Activated T-helper 9 cell treated with anti-CD3 and anti-CD28 coated beads, Interleukin-2, amount 50 U/mL, for 16 hours (primary cell): ENCODE measurements around the gene CD34.
"Not testable (repeated sequence)": the region's sequence is repeated elsewhere in the genome, so short reads cannot be mapped to it uniquely, and the experiment has no call there.

Source experiments
- DNase-seq: peaks from one replicate; pipeline ENCODE4 v3.0.0-alpha.2; 2020; ENCODE audit warnings: low read depth

Gene CD34

DNA sequence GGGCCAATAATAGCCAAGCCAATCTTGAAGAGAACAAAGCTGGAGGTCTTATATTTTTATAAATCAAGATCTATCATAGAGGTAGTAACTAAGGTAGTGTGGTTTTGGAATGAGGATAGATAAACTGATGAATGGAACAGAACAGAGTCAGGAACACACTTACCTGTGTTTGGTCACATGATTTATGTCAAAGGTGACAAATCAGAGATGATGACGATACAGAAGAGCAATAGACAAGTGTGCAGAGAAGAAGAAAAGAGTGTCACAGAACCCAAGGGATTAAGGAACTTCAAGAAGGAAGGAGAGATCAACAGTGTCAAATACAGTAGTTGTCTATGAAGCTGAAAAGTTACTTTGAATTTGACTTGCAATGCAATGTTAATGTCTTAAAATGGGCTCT is 16.1 kb upstream of the CD34 start:
- DNase-seq = no peak

DNA sequence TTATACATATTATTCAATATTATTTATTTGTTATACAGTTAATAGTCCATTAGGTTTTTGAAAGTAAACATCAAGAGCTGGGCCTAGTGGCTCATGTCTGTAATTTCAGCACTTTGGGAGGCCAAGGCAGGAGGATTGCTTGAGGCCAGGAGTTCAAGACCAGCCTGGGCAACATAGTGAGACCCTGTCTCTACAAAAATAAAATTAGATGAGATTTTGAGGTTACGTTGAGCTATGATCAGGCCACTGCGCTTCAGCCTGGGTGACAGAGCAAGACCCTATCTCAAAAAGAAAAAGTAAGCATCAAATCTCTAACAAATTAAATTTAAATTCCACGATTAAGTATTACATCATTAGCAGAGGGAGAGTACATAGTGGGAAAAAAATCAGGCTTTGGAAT is 15.0 kb upstream of the CD34 start:
- DNase-seq = not testable (repeated sequence)

DNA sequence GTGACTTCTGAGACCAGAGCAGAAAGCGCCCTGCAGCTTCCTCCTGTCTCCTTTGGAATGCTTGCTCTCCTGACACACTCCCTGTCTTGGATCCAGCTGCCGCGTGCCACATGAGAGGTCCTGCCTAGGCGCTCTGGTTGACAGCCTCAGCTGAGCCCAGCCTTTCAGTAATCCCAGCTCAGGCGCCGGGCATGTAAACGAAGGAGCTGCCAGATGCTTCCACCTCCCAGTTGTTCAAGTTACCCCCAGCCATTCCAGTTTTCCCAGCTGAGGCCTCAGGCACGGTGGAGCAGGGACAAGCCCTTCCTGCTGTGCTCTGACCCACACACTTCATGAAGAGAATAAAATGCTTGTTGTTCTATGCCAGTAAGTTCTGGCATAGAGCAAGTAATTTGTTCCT is 14.3 kb upstream of the CD34 start:
- no peak for DNase-seq

DNA sequence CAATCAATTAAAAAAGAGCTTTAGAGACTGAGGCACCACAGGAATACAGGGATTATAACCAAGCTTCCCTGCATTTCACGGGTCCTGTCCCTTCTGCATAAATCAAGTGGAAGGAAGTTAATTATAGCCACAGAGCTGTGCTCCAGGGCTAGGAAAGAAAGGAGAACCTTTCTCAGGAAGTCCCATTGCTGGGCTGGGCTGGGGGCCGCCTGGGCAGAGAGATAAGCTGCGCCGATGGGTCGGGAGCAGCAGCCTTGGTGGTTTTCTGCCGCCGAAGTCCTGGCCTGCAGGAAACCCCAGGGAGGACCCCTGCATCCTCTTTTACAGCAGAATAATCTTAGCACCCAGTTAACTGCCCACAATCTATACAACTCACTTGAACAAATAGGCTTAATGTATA is 12.6 kb upstream of the CD34 start:
- DNase-seq = no peak

DNA sequence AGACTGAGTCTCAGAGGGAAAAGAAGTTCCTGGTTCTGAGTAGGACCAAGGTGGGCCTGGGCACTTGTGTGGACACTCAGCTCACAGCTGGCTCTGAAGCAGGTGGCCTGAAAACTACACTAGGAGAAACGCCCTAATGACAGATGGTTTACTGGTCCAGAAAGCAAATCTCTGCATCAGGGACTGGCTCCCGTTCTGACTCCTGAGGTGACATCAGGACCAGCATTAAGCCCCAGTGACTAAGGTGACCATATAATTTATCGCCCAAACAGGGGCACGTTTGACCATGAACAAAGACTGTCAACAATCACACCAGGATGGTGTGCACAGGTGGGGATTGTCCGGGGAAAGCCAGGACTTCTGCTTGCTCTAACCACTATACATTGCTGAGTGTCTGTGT is 12.2 kb upstream of the CD34 start:
- no peak for DNase-seq

DNA sequence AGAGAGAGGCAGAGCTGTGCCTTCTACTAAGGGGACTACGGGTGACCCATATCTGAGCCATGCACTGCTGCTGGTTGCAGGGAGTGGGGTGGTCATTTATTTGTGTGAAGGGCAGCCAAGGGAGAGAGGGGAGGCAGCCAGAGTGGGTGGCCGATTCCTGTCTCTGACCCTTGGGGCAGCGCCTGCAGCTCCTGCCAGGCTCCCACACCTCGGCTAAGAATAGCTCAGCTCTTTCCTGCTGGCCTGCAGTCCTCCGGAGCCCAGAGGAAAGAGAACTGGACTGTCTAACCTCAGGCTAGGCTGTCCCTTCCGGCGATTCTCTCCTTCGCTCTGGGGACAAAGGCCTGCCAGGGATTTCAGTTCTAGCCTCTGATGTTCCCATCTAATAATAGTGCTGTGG is 11.6 kb upstream of the CD34 start:
- DNase-seq = no peak

DNA sequence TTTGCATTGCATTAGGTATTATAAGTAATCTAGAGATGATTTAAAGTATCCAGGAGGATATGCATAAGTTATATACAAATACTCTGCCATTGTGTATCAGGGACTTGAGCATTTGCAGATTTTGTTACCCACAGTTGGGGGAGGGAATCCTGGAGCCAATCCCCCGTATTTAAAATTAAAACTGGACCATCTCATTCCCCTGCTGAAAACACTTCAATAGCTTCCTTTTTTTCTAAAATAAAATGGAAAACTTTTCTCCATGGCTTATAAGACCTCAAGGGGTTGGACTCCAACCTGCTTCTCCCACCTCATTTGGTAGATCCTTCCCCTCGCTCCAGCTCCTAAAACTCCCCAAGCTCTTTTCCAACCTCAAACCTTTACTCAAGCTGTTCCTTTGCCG is 10.4 kb upstream of the CD34 start:
- no peak for DNase-seq

DNA sequence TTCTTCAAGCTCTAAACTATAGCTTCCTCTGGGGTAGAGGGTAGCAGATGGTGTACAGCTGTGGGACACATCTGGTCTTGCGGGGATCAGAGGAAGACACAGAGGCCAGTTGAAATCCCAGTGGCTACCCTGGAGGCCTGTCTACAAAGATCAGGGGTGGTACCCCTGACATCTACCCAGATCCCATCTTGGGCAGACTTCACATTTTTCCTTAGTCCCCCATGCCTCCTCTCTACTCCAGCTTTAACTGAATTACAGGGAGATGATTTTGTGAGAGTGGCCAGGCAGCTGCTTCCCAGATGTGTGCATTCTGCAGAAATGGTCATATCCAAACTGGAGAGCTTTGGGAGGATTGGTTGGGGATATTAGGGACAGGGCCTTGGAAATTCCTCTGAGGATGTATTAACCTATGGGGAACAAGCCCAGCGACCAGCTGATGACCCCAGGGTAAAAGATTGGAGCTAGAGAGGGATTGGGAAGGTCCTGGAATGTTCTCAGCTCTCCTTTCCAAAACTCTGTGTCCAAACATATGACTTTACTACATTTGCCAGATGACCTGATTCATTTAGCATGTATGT is 9.6 kb upstream of the CD34 start:
- no peak for DNase-seq

DNA sequence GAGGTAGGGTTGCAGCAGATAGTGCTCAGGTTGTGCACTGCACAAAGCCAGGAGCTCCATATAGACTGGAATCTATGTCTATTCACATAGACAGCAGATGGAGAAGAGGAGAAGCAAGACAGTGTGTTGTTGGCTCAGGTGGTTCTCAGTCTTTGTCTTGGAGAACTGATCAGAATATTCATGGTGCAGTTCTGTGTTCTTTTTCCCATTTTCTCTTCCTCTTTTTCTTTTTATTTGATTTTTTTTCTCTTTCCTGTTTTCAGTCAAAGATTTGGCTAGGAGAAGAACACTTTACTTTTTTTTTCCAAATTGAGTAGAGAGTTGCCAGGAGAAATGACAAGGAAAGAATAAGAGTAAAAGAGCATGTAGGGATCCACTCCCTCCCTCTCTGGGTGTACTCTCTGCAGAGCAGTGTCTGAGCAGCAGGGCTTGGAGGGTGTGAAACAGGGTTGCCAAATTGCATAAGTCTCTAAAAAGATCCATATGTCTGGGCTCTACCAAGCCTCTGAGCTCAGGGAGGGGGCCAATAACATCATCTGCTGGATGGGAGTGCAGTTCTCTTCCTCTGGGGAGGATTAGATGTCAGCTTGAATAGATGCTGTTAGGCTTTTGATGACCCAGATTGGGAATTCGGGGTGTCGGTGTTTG is 8.7 kb upstream of the CD34 start:
- no peak for DNase-seq

DNA sequence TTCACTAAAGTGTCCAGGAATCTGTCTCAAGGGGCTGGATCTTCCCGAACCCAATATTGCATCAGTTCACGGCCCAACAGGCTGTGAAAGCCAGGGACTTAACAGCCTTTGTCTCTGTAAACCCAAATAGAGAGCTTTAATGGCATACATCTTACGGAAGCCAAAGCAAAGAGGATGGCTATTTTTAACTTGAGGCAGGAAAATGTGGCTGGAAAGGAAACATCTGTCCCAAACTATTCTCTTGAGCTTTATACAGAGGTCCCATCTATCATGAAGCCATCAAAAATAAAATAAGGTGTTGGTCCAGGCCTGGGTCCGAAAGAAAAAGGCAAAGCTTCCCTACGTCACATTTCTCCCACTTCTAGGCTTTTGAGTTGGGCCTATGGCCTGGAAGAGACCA is 7.7 kb upstream of the CD34 start:
- DNase-seq = no peak

DNA sequence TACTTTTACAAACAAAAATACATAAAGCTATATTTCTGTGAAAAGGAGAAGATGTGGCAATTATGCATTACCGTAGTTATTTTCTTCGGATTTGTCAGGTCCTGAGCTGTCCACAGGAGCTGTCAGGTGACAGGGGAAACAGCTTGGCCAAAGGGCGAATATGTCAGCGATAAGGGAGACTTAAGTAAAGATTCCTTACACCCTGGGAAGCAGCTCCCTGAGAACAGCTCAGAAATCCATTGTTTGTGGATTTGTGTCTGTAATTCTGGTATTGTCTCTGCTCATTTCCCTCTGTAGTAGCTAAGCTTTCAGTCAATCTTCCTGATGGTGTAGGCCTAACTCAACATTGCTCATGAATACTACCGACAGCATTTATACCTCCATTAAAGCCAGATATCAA is 7.1 kb upstream of the CD34 start:
- DNase-seq = no peak

DNA sequence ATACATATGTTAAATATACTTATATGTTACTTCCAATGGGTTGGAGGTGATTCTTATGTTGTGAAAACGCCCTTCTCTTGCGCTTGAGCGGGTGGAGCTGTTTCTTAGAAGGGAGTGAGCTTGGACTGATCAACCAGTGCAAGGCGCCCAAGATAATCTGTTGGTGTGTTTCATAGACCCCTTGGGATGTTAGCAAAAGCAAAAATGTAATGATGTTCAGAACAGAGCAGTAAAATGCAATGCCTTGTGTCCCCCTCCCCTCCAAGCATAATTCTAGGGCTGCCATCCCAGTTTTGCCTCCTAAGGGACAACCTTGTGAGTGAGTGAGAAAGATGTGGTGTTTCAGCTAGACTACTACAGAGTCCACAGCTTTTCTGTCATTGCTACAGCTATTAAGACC is 6.2 kb upstream of the CD34 start:
- DNase-seq = no peak

DNA sequence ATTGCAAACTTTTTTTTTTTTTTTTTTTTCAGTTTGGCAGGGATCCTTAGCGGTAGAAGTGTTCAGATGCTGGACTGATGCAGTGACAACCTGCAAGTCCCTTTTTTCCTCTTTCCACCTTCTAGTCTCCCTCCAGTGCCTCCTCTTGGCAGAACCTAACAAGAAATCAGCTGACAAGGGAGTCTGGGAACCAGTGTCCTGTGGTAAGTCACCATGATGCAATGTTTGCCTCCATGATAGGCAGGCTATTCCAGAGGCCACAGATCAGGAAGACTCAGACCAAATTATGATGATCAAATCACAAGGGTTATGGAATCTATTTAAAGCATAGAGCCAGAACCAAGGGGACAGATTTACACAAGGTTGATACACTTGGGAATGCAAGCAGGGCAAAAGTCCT is 3.0 kb upstream of the CD34 start:
- no peak for DNase-seq

DNA sequence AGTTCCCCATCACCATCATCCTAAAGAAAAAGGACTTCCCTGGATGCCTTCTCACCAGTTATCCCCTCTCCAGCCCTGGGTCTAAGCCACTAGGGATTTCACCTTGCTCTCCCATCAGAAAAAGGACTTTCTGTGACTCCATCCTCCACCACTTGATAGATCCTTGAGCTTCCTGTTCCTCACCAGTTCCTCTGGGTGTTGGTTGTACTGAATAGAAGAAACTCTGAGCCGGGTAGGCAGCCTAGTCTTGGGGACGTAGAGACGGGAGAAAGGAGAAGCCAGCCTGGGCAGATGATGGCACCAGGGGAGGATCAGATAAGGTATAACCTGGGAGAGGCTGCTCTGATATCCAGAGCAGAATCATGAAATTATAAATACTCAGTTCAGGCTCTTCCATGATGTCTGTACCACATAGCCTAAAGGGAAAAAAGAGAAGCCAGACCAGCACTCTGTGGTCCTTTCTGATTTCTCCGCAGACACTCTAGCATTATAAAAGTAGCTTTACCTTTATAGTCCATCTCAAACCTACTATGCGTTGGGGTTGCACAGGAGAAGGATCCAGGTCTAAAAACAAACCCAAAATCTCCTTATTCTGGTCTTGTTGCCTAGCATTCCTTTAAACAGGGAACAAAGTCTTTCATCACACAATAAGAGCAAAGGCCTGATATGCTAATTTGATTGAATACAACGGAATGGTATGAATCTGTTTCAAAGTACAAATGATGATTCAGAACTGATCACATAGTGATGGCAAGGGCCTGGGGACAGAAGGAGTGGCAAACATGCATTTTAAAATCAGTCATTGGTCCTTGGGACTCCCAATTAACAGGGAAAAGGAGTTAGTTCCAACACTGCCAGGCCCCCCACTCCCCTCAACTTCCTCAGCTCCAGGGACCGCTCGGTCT is 1.2 kb upstream of the CD34 start:
- no peak for DNase-seq

DNA sequence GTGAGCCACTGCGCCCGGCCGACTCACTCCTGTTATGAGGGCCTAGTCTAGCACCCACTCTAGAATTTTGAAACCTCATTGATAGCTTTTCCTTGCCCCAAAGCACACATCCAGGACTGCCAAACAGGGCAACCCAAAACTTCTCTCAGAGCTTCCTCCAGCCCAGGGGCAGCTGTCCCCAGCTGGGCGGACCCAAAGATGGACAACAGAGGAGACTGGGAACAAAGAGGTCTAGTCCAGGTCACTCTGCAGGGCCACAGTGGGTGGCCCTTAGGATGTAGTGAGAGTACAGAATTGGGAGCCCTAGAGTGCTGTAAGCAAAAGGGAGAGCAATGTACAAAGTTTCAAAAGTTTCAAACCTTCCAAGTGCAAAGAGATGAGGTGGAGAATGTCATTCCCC is 1.2 kb downstream of the CD34 start:
- no peak for DNase-seq

DNA sequence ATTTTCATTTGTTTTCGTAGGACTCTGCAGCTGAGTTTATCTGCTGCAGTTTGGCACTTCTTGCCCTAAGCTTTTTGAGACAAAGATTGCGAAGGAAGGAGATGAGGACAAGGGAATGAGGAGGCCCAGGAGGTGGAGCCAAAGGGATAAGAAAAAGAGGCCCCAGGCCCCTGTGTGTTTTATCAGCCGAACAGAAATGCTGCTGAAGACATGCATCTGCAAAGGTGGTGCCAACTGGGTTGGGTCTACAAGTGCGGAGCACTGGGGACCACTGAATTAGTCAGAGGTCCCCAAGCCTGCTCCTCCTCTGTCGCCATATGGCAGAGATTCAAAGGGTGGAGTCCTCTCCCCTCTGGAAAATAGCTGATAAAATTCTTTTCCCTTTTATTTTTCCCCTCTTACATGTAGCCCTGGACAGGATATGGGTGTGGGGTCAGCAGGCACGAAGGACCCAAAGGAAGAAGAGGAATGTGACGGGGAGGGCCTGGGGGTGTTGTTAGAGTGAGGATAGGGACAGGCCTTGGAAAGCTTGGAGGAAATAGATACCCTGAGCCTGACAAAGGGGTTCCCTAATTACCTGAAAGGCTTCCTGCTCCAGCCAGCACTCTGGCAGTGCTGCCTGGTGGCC is 2.7 kb downstream of the CD34 start:
- DNase-seq = no peak

DNA sequence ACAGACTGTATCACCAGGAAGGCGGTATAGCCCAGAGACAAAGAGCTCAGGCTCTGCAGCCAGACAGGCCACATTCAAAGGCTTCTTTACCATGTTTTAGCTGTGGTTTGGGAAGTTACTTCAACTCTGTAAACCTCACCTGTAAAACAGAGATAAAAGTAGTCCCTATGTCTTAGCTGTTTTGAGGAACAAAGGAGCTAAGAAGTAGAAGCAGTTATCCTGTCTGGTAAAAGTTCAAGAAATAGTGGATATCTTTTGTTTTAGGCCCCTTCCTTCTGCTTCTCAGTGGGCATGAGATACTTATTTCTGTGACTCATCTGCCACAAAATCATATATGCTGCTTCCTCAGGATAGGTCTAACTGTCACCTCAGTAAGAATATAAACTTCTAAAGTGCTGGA is 6.5 kb downstream of the CD34 start:
- DNase-seq = no peak

DNA sequence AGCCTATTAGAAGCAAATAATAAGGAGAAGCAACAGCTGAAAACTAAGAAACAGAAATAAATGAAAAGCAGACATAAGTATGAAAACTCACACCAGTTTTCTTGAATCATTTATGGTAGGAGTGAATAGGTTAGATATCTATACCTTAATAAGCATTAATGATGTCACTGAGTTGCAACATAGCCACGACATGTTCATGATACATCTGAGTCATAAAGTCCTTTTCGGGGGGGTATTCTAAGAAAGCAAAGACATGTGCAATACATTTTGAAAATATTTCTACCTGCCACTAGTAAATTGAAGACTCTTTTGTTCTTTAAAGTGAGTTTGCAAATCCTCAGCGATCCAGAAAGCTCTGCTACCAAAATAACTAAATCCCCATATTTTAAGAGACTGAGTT is 7.2 kb downstream of the CD34 start:
- DNase-seq = no peak

DNA sequence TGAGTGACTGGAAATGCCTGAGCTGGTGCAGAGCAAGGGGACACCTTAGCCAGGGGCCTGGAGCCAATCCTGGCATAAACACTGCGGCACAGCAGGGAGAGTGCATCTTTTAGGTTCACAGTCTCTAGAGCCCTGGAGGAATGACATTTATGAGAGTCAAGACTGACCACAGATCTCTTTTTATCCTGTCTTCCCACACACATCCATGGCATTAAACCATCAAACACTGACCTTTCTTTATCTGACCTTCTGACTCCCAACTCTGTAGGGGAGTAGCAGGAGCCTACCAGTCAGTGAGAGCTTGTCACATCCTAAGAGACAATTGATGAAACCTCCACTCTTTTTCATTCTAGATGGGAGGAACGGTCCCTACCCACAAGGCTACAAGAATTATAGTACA is 7.9 kb downstream of the CD34 start:
- DNase-seq = no peak

DNA sequence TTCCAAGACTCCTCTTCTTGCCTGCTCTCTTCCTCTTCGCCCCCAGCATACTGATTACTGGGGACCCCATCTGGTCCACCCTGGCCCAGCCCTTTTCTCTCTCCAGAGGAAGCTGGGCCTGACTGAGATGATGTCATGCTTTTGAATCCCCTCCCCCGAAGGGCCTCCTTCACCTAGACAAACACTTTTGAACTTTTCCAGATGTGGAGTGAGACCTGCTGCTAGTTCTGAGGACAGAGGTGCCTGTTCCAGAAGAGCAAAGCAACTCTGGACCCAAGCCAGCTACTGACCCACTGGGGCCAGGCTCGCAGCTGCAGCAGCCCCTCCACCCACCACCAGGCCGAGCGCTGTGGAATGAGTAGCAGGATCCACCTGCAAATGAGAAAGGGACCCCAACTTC is 8.4 kb downstream of the CD34 start:
- DNase-seq = no peak

DNA sequence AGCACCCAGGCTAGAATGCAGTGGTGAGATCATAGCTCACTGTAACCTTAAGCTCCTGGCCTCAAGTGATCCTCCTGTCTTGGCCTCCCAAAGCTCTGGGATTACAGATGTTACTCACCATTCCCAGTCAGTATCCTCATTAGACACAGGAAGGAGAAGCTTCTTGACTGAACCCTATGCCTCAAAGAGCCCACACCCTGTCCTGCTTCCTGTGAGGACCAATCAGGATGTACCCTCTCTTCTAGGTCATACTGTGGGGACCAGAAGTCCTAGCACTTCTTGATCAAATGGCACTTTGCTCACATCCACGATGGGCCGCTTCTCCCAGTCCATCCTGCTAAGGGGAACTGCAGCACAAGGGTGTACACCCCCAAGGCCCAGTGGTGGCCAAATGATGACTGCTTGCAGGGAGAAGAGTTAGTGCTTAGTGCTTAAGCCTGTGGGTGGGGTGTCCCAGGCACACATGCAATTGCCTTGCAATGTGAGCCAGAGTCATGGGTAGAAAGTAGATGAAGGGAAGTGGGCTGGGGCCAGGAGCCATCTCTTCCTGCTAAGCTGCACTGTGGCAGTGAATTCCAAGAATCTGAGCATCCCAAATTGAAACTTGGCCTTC is 9.8 kb downstream of the CD34 start:
- no peak for DNase-seq

DNA sequence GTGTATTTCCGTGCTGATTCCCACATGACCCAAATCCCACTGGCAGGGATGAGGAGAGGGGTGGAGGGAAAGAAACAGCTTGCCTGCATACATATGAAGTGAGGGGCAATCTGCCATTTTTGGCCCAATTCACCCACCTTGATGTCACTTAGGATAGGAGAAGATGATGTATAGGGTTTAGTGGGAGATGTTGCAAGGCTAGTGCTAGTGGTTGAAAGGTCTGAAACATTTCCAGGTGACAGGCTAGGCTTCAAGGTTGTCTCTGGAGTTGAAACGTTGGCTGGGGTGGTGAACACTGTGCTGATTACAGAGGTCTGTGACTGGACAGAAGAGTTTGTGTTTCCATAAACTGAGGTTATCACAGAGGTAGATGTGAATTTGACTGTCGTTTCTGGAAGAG is 12.1 kb downstream of the CD34 start:
- DNase-seq = no peak

DNA sequence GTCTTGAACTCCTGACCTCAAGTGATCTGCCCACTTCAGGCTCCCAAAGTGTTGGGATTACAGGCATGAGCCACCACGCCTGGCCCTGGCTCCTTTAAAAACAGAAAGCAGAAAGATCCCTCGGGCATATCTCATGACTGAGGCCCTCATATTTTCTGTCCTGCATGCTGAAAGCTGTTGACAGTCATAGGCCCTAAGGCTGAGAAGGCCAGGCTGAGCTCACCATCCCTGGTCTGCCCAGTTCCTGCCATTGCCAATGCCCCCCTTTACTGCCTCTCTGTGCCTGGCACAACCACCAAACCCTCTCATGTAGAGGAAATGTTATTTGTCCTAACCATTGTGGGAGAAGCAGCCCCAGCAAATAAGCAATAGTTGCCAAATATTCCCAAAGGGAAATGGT is 12.7 kb downstream of the CD34 start:
- DNase-seq = no peak
